Hepatocyte (in vitro differentiated cells): ENCODE measurements around the gene CRYGS. TPM values are rescaled to one million over a fixed set of nuclear protein-coding genes. Genes with fewer than 3 reads are reported as not detected.
A peak's percentile ranks its signal among the peaks of the same experiment; 100 is the strongest.

Experiments used
- DNase-seq: peaks from one replicate; pipeline ENCODE4 v3.0.0-alpha.2; 2016; ENCODE audit warnings: low spot score
- H2AFZ ChIP-seq: fragments of 200-600 bp; sonication (generic); 2 replicates; pipeline ENCODE4 v1.6.0; 2016; ENCODE audit warnings: antibody characterized with exemption, mild to moderate bottlenecking
- H3K27ac ChIP-seq: fragments of 200-600 bp; sonication (generic); 2 replicates; pipeline ENCODE4 v1.5.1; 2016; ENCODE audit warnings: mild to moderate bottlenecking
- H3K27me3 ChIP-seq: fragments of 200-600 bp; sonication (generic); 2 replicates; pipeline ENCODE4 v1.6.1; 2016
- H3K36me3 ChIP-seq: fragments of 200-600 bp; sonication (generic); replicated peaks from 2 replicates; pipeline ENCODE4 v1.5.1; 2016; ENCODE audit warnings: low read depth; ENCODE audit not compliant: insufficient read depth
- H3K4me1 ChIP-seq: fragments of 200-600 bp; sonication (generic); 2 replicates; pipeline ENCODE4 v1.5.1; 2016; ENCODE audit warnings: mild to moderate bottlenecking, moderate library complexity; ENCODE audit not compliant: insufficient read depth
- H3K4me2 ChIP-seq: fragments of 200-600 bp; sonication (generic); 2 replicates; pipeline ENCODE4 v1.6.0; 2016
- H3K4me3 ChIP-seq: fragments of 200-600 bp; sonication (generic); 2 replicates; pipeline ENCODE4 v1.5.1; 2016; ENCODE audit warnings: mild to moderate bottlenecking
- H3K79me2 ChIP-seq: fragments of 200-600 bp; sonication (generic); 2 replicates; pipeline ENCODE4 v1.6.0; 2017; ENCODE audit warnings: mild to moderate bottlenecking
- H3K9me2 ChIP-seq: fragments of 200-600 bp; sonication (generic); replicated peaks from 2 replicates; pipeline ENCODE4 v1.6.0; 2017; ENCODE audit warnings: mild to moderate bottlenecking; ENCODE audit not compliant: insufficient read depth
- H3K9me3 ChIP-seq: fragments of 200-600 bp; sonication (generic); 2 replicates; pipeline ENCODE4 v1.5.1; 2016; ENCODE audit warnings: low read depth, mild to moderate bottlenecking
- H4K20me1 ChIP-seq: fragments of 200-600 bp; sonication (generic); 2 replicates; pipeline ENCODE4 v1.6.0; 2016; ENCODE audit warnings: mild to moderate bottlenecking; ENCODE audit not compliant: insufficient read depth, poor library complexity, severe bottlenecking
- CTCF ChIP-seq: fragments of 200-600 bp; sonication (generic); IDR thresholded peaks from 2 replicates; pipeline ENCODE4 v1.5.1; 2016; ENCODE audit warnings: antibody characterized with exemption, mild to moderate bottlenecking; ENCODE audit not compliant: poor library complexity
- EZH2 ChIP-seq: fragments of 200-600 bp; sonication (generic); IDR thresholded peaks from 2 replicates; pipeline ENCODE4 v1.6.1; 2016; ENCODE audit warnings: antibody characterized with exemption, mild to moderate bottlenecking, borderline replicate concordance
- EZH2phosphoT487 ChIP-seq: fragments of 200-600 bp; sonication (generic); IDR thresholded peaks from one replicate; pipeline ENCODE4 v1.6.1; 2018; ENCODE audit warnings: antibody characterized with exemption, mild to moderate bottlenecking, low read depth, moderate library complexity; ENCODE audit not compliant: unreplicated experiment, severe bottlenecking
- WGBS: methylation state at CpG from one replicate; pipeline ENCODE4 v1.1.6; 2016; ENCODE audit warnings: low lambda C conversion rate; ENCODE audit errors: missing lambda C conversion rate; 5-methylcytosine and 5-hydroxymethylcytosine counted together
- polyA plus RNA-seq: library from polyadenylated mRNA; unstranded; fragments of >200 nt; fragmentation: Nextera tagmentation; extraction: Ambion mirVana; gene quantifications from 2 replicates; pipeline ENCODE4 v1.2.1, GENCODE V29; 2016
- total RNA-seq: library from RNA; depleted of rRNA; stranded (reverse); fragments of >200 nt; gene quantifications from 2 replicates; pipeline ENCODE4 v1.2.3, GENCODE V29; 2014

The CRYGS gene
- total and polyA plus RNA-seq, 2 experiments from 2014 or later, result 0.89 to 1.9 TPM

GRCh38 chr3:186564586-186564985, 20.4 kb upstream of the CRYGS start:
- no peak overlapping the region for H2AFZ ChIP-seq
- peaks cover 6% of the 10 kb centered on the region for H3K4me1 ChIP-seq
- H3K9me3 ChIP-seq, result no peaks in the 10 kb centered on the region
- no peak for TF ChIP-seq EZH2
- no peak for TF ChIP-seq EZH2phosphoT487
- no peak for TF ChIP-seq CTCF
- H3K79me2 ChIP-seq, result peaks cover 30% of the 10 kb centered on the region
- H3K9me2 ChIP-seq, result no peaks in the 10 kb centered on the region
- no peak overlapping the region for H3K27ac ChIP-seq
- H4K20me1 ChIP-seq, result no peaks in the 10 kb centered on the region
- DNase-seq, result no peak
- H3K4me3 ChIP-seq, result no peak overlapping the region
- no peaks in the 10 kb centered on the region for H3K27me3 ChIP-seq
- no peaks in the 10 kb centered on the region for H3K36me3 ChIP-seq
- no peak overlapping the region for H3K4me2 ChIP-seq

GRCh38 chr3:186552408-186553031, 8.3 kb upstream of the CRYGS start:
- Histone ChIP-seq H3K79me2 (no peaks in the 10 kb centered on the region), H3K4me1 (no peaks in the 10 kb centered on the region), H3K27ac (no peak overlapping the region), H3K4me3 (no peak overlapping the region), H3K9me3 (no peaks in the 10 kb centered on the region), H3K36me3 (no peaks in the 10 kb centered on the region), H4K20me1 (no peaks in the 10 kb centered on the region), H3K4me2 (no peak overlapping the region), H3K27me3 (no peaks in the 10 kb centered on the region), H2AFZ (no peak overlapping the region), H3K9me2 (no peaks in the 10 kb centered on the region)
- WGBS, result 79% methylated on average over 5 of the region's 5 CpGs
- no peak for DNase-seq
- TF ChIP-seq CTCF, result no peak
- TF ChIP-seq EZH2phosphoT487, result no peak
- TF ChIP-seq EZH2, result no peak

- no peaks in the 10 kb centered on the region for H3K4me1 ChIP-seq
- H3K27ac ChIP-seq, result no peak overlapping the region
- no peaks in the 10 kb centered on the region for H3K36me3 ChIP-seq
- no peak overlapping the region for H2AFZ ChIP-seq
- H3K9me2 ChIP-seq, result no peaks in the 10 kb centered on the region
- H3K79me2 ChIP-seq, result no peaks in the 10 kb centered on the region
- no peak for DNase-seq
- H4K20me1 ChIP-seq, result no peaks in the 10 kb centered on the region
- H3K27me3 ChIP-seq, result no peaks in the 10 kb centered on the region
- no peaks in the 10 kb centered on the region for H3K9me3 ChIP-seq
- WGBS, result 87% methylated on average over 6 of the region's 6 CpGs
- no peak overlapping the region for H3K4me2 ChIP-seq
- H3K4me3 ChIP-seq, result no peak overlapping the region
- TF ChIP-seq CTCF (peak; percentile 13), EZH2phosphoT487 (no peak)
Measured at GRCh38 chr3:186551387-186551786, 7.2 kb upstream of the CRYGS start.

GRCh38 chr3:186549497-186549896, 5.3 kb upstream of the CRYGS start:
- Histone ChIP-seq H3K36me3 (no peaks in the 10 kb centered on the region), H4K20me1 (no peaks in the 10 kb centered on the region), H2AFZ (no peak overlapping the region), H3K4me2 (no peak overlapping the region), H3K9me2 (no peaks in the 10 kb centered on the region), H3K79me2 (no peaks in the 10 kb centered on the region), H3K27ac (no peak overlapping the region), H3K4me1 (no peaks in the 10 kb centered on the region), H3K27me3 (no peaks in the 10 kb centered on the region), H3K9me3 (no peaks in the 10 kb centered on the region), H3K4me3 (no peak overlapping the region)
- DNase-seq, result no peak
- WGBS, result 99% methylated on average over 3 of the region's 3 CpGs
- TF ChIP-seq EZH2, result no peak
- no peak for TF ChIP-seq EZH2phosphoT487
- TF ChIP-seq CTCF, result no peak
